Measurements from ENCODE around the gene SPACA7. TPM values are rescaled to one million over a fixed set of nuclear protein-coding genes. Genes with fewer than 3 reads are reported as not detected.

SPACA7 gene
- total RNA-seq, 1 donor from 2014 or later, result not detected

DNA sequence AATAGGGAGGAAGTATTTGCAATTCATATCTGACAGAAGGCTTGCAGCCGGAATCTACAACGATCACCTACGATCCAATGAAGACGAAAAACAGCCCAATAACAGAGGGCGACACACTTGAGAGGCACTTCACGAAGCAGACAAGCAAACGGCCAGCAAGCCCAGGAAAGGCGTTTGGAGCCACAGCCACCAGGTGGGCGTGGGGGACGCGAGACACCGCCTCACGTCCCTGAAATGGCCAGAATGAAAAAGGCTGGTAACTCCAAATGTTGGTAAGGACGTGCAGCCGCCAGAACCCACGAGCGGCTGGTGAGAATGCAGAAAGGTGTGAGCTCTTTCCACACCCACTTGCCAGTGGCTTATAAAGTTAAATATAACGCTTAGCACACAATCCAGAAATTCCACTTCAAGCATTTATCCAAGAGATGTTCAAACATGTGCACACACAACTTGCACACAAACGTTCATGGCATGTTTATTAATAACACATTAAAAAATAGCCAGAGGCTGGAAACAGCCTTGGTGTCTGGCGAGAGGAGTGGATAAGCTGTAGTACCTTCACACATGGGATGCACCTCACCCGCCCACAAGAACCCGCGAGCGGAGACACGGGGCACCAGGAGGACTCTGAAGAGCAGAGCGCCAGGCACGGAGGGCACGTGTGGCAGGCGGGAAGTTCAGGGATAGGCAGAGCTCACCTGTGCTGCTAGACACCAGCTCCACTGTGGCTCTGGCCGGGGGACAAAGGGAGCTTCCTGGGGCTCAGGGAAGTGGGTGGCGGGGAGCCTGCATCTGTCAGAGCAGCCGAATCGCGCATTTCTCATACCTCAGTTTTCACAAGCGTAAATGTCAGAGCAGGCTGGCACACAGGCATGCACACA is 89.3 kb downstream of the SPACA7 start:
- Mint-ChIP-seq H3K36me3 (ENCODE audit: low read depth, unreplicated experiment) (no peaks in the 10 kb centered on the region), H3K9me3 (ENCODE audit: unreplicated experiment) (peaks cover 4% of the 10 kb centered on the region), H3K27me3 (ENCODE audit: unreplicated experiment) (no peaks in the 10 kb centered on the region), H3K4me1 (ENCODE audit: unreplicated experiment) (no peaks in the 10 kb centered on the region), H3K27ac (ENCODE audit: unreplicated experiment) (no peak overlapping the region), H3K4me3 (ENCODE audit: unreplicated experiment) (no peak overlapping the region)
- TF ChIP-seq CTCF (IDR thresholded peaks at IDR 0.05; ENCODE audit: unreplicated experiment), result no peak
- no peak for DNase-seq (ENCODE audit: low spot score)

DNA sequence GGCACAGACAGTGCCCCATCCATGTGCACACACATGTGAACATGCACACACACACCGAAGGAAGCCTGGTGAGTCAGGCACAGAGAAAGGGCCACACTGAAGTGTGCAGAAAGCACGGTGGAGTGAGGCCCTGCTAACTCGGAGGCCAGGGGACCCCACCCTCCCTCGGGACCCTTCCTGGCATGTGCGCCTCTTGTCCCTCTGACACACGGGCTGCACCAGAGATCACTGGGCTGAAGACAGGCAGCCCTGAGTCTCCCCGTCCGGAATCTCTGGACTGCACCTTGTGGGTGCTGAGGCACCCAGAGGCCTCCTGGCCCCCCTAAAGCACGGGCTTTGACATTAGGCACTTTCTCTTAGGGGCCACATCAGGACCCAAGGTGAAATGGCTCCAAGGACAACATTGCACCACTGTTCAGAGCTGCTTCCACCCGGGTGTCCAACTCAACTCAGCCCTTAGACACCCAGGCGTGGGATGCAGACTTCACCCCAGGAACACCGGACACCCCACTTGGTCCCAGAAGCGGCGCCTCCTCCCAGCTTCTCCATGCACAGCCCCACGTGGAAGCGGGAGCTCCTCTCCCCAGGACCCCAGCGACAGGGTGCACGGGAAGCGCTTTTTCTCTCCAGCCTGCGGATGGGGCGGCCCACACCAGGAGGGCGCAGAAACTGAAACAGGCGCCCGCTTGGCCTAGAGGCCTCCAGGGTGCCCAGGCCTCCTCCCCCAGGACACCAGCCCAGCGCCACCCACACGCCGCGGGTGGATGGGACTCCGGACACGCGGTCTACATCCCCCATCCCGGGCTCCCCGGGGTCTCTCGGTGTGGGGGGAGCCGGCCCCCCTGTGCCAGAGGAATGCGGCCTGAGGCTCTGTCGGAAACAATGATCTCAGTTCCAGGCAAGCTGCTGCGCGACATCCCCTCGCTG is 90.2 kb downstream of the SPACA7 start:
- Mint-ChIP-seq H3K27me3 (ENCODE audit: unreplicated experiment) (no peaks in the 10 kb centered on the region), H3K36me3 (ENCODE audit: low read depth, unreplicated experiment) (no peaks in the 10 kb centered on the region), H3K27ac (ENCODE audit: unreplicated experiment) (no peak overlapping the region), H3K9me3 (ENCODE audit: unreplicated experiment) (peaks cover 4% of the 10 kb centered on the region), H3K4me3 (ENCODE audit: unreplicated experiment) (no peak overlapping the region), H3K4me1 (ENCODE audit: unreplicated experiment) (no peaks in the 10 kb centered on the region)
- no peak for TF ChIP-seq CTCF (IDR thresholded peaks at IDR 0.05; ENCODE audit: unreplicated experiment)
- no peak for DNase-seq (ENCODE audit: low spot score)

DNA sequence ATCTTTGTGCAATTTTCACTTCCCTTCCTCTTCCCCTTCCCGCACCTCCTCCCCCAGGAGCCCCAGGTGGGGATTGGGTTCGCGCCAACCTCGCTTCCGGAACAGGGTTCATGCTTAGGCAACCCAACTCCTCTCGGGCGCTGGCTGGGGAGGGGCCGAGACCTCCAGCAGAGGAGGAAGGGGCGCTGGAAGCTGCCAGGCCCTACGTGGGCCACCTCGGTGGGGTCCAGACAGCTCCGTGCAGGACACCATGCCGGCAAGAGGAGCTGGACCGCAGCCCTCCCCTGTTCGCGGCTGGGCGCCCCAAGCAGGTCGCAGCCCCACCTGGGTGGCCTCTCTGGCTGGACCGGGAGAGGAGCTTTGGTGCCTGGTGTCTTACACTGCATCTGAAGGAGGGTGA is 91.1 kb downstream of the SPACA7 start:
- Mint-ChIP-seq H3K36me3 (ENCODE audit: low read depth, unreplicated experiment) (no peaks in the 10 kb centered on the region), H3K4me1 (ENCODE audit: unreplicated experiment) (no peaks in the 10 kb centered on the region), H3K9me3 (ENCODE audit: unreplicated experiment) (peaks cover 3% of the 10 kb centered on the region), H3K27ac (ENCODE audit: unreplicated experiment) (no peak overlapping the region), H3K27me3 (ENCODE audit: unreplicated experiment) (no peaks in the 10 kb centered on the region), H3K4me3 (ENCODE audit: unreplicated experiment) (no peak overlapping the region)
- TF ChIP-seq CTCF (IDR thresholded peaks at IDR 0.05; ENCODE audit: unreplicated experiment), result no peak
- no peak for DNase-seq (ENCODE audit: low spot score)

DNA sequence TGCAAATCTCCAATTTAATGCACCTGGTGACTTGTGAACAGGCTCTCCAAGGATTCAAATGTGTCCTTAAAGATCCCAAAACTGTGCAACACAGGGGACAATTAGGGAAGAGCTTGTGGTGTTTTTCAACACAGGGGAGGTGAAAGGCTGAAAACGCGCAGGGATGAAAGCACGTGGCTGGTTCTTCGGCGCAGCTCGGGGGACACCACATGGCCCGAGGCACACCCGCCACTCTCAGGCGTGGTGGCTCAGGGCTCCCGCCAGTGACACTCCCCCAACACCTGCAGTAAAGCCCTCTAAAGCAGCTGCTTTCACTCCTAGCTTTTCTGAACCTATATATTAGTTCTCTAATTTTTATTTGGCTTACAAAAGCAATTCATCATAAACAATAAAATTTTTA is 91.9 kb downstream of the SPACA7 start:
- Mint-ChIP-seq H3K27me3 (ENCODE audit: unreplicated experiment) (no peaks in the 10 kb centered on the region), H3K36me3 (ENCODE audit: low read depth, unreplicated experiment) (no peaks in the 10 kb centered on the region), H3K4me1 (ENCODE audit: unreplicated experiment) (no peaks in the 10 kb centered on the region), H3K4me3 (ENCODE audit: unreplicated experiment) (no peak overlapping the region), H3K27ac (ENCODE audit: unreplicated experiment) (no peak overlapping the region), H3K9me3 (ENCODE audit: unreplicated experiment) (no peaks in the 10 kb centered on the region)
- no peak for TF ChIP-seq CTCF (IDR thresholded peaks at IDR 0.05; ENCODE audit: unreplicated experiment)
- DNase-seq (ENCODE audit: low spot score), result no peak

Data from endothelial cell (in vitro differentiated cells).